HUES6 (cell line): ENCODE results near the gene NOXA1.

Experiments
- H3K27ac ChIP-seq: 2 replicates; pipeline ENCODE4 v1.7.0; 2013; ENCODE audit warnings: low read depth, mild to moderate bottlenecking, low read length, inconsistent platforms
- H3K27me3 ChIP-seq: 2 replicates; pipeline ENCODE4 v1.6.1; 2013; ENCODE audit warnings: low read length; ENCODE audit not compliant: control insufficient read depth, insufficient read depth
- H3K36me3 ChIP-seq: 2 replicates; pipeline ENCODE4 v1.6.1; 2013; ENCODE audit warnings: low read length; ENCODE audit not compliant: control insufficient read depth, insufficient read depth
- H3K4me1 ChIP-seq: 2 replicates; pipeline ENCODE4 v1.6.1; 2013; ENCODE audit warnings: low read length; ENCODE audit not compliant: control insufficient read depth, insufficient read depth
- H3K4me3 ChIP-seq: 2 replicates; pipeline ENCODE4 v1.5.1; 2013; ENCODE audit warnings: low read depth, low read length
- H3K9ac ChIP-seq: one replicate; pipeline ENCODE4 v1.6.1; 2013; ENCODE audit warnings: mild to moderate bottlenecking, low read length
- H3K9me3 ChIP-seq: 2 replicates; pipeline ENCODE4 v1.6.1; 2013; ENCODE audit warnings: low read depth, low read length; ENCODE audit not compliant: control insufficient read depth, insufficient read depth

Gene NOXA1

DNA sequence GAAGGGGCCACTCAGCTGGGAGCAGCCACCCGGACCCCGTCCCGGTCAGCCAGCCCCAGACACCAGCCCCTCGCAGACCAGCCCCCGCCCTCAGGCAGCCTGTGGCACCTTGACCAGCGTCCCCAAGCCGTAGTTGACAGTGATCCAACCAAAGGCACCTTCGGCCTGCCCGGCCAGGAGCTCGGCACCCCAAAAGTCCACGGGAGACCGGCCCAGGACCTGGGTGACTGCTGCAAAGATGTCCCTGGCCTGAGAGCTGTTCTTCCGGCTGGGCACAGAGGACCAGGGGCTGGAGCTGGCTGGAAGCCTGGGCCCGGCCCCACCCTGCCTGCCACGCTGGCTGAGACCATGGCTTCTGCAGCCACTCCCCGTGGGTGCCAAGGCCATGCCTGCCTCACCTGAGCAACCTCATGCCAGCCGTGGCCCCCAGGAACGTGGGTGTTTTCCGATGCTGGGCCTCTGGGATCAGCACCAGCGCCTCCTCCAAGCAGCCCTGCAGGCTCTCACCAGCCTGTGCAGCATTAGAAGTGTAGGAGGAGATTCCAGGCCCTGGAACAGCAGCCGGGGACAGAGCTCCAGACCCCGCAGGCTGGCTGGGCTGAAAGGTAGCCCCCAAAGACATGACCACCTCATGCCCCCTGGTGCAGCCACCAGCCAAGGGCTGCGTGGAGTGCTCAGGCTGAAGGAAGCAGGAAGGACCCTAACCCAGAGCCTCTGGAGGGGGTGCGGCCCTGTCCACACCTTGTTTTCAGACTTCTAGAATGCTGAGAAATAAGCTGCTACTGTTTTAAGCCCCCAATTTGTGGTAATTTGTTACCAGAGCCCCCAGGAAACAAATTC is 13.8 kb downstream of the NOXA1 start:
- no peaks in the 10 kb centered on the region for H3K9me3 ChIP-seq
- no peaks in the 10 kb centered on the region for H3K36me3 ChIP-seq
- no peaks in the 10 kb centered on the region for H3K4me1 ChIP-seq
- H3K4me3 ChIP-seq, result no peak overlapping the region
- H3K27me3 ChIP-seq, result peaks cover 2% of the 10 kb centered on the region; the same call in 1 of the 2 replicates
- H3K27ac ChIP-seq, result no peak overlapping the region
- H3K9ac ChIP-seq, result no peak overlapping the region

DNA sequence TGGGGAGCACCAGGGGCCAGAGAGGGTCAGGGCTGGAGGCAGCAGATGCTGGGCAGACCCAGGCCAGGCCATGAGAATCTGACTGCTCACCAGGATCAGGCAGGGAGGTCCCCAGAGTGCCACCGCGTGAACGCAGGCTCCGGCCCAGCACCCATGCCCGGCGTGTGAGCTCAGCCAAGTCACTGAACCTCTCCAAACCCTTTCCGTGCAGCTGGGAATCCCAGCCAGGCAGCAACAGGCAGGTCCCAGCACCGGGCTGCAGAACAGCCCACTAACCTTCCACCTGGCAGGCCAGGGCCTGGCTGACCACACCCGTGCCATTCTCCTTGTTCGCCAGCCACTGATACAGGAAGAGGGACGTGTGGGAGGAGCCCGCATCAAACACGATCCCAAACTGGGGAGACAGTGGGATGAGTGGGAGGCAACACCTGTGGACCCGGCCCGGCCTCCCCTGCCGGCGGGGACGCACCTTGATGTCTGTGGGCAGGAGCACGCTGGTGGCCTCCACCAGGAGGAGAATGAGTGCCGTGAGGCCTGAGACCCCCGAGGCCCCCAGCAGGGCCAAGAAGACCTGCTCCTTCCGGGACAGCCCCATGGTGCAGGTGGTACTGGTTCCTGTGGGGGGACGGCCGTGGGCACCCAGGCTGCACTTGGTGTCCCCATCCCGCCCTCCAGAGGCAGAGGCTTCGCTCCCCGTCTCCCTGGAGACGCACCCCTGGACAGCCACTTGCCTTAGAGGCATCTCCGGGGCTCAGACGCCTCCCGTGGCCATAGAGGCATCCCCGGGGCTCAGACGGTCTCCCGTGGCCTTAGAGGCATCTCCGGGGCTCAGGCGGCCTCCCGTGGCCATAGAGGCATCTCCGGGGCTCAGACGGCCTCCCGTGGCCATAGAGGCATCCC is 14.7 kb downstream of the NOXA1 start:
- no peak overlapping the region for H3K4me3 ChIP-seq
- H3K4me1 ChIP-seq, result no peaks in the 10 kb centered on the region
- H3K36me3 ChIP-seq, result no peaks in the 10 kb centered on the region
- no peak overlapping the region for H3K27ac ChIP-seq
- H3K27me3 ChIP-seq, result peaks cover 6% of the 10 kb centered on the region
- no peak overlapping the region for H3K9ac ChIP-seq
- no peaks in the 10 kb centered on the region for H3K9me3 ChIP-seq

DNA sequence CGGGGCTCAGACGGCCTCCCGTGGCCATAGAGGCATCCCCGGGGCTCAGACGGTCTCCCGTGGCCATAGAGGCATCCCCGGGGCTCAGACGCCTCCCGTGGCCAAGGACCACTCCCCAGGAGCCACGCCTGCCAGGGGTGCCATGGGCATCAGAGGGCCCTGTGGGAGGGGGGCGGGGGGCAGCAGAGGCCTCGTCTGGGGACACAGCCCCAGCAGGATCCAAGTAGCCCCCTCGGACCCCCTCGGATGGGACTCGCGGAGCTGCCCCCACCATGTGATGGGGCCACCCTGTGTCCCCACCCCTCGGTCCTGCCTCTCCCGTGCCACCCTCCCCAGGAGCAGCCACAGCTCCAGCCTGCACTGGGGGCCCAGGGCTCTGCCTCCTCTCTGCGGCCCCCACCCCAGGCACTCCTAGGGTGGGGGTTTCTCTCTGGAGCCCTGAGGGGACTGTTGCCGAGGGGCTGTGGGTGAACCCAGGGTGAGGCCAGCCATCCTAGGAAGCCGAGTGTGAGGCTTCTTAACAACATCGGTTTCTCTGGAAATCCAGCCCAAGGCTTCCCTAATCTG is 15.5 kb downstream of the NOXA1 start:
- H3K4me1 ChIP-seq, result no peaks in the 10 kb centered on the region
- H3K4me3 ChIP-seq, result no peak overlapping the region
- H3K36me3 ChIP-seq, result no peaks in the 10 kb centered on the region
- H3K9ac ChIP-seq, result no peak overlapping the region
- H3K27me3 ChIP-seq, result peaks cover 6% of the 10 kb centered on the region
- no peaks in the 10 kb centered on the region for H3K9me3 ChIP-seq
- no peak overlapping the region for H3K27ac ChIP-seq

DNA sequence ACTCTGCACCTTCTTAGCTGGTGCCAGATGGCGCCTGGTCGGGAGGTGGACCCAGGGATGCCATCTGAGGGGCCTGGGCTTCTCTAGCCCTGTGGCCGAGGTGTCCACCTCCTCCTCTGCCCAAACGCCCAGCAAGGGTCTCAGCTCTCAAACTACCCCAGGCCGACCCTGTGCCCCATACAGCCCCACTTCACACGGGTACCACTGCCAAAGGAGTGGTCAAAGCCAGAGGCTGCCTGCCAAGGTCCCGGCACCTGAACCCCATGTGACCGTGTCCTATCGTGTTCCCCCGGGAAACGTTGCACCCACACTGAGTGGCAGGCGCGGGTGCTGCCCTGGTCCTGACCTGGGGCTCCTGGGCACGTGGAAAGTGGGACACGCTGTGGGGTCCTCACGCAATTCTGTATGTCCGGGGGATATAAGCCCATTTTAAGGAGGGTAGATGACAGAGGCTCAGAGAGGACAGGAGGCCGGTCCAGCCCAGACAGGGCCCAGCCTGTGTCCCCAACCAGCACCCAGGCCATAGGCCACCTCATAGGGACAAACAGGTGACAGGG is 16.0 kb downstream of the NOXA1 start:
- Histone ChIP-seq H3K36me3 (no peaks in the 10 kb centered on the region), H3K27ac (no peak overlapping the region), H3K9ac (no peak overlapping the region)

DNA sequence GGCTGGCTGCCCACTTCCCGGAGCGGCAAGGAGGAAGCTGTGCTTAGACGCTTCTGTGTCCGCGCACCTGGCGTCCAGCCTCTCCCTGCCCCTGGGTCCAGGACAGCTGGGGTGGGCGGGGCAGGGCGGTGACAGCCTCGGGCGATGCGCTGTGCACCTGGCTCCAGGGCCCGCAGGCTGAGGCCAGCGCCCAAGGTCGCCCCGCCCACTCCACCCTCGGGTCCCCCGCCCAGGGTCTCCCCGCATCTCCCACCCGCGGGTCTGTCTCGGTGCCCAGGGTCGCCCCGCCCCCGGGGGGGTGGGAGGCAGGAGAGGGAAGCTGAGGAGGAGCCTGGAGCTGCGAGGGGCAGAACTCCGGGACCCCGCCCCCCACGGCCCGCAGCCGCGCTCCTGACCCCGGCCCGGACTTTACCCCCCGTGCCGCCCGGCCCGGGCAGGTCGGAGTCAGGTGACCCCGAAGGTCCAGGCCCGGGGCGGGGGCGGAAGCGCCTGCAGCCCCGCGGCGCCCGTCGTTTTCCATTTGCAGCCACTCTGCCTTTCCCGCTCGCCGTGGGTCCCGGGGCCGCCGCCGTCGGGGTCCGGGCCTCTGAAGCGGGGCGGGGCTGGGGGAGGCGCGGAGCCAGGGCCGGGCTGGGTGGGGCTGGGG is 18.2 kb downstream of the NOXA1 start, which contains the start of gene ENTPD8:
Gene ENTPD8 (minus strand): TSS at position 69 of the 646 bp plus-strand sequence. CDS start 3,072 bp downstream, outside the sequence.
- H3K4me3 ChIP-seq, result peak within 1 kb of the TSS; percentile 62
- H3K27ac ChIP-seq, result no peak within 1 kb of the TSS
- H3K4me1 ChIP-seq, result no peaks in the 10 kb centered on the region
- peaks cover 6% of the 10 kb centered on the region for H3K27me3 ChIP-seq
- no peaks in the 10 kb centered on the region for H3K9me3 ChIP-seq
- no peaks in the 10 kb centered on the region for H3K36me3 ChIP-seq
- no peak within 1 kb of the TSS for H3K9ac ChIP-seq

More for the DNA sequence above, 16.0 kb downstream of the NOXA1 start:
- Histone ChIP-seq H3K4me1 (no peaks in the 10 kb centered on the region), H3K9me3 (no peaks in the 10 kb centered on the region), H3K4me3 (no peak overlapping the region), H3K27me3 (peaks cover 6% of the 10 kb centered on the region)

DNA sequence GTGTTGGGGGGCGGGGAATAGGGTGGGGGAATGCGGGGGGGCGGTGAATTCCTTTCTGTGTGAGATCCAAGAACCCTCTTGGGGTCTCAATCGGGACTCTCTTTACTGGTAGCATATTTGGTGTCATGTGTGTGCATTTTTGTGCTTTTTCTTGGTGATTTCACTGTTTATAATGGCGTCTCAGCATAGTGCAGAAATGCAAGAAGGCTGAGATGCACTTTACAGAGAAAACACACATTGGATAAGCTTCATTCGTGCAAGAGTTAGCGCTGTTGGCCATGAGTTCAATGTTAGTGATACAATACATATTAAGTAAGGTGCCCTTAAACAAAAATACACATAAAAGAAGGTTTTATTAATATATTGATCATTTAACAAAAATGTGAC is 18.7 kb downstream of the NOXA1 start:
- H3K9ac ChIP-seq, result no peak overlapping the region
- no peaks in the 10 kb centered on the region for H3K4me1 ChIP-seq
- peaks cover 6% of the 10 kb centered on the region for H3K27me3 ChIP-seq
- no peaks in the 10 kb centered on the region for H3K36me3 ChIP-seq
- H3K27ac ChIP-seq, result no peak overlapping the region
- no peaks in the 10 kb centered on the region for H3K9me3 ChIP-seq
- peak overlapping the region; percentile 47 for H3K4me3 ChIP-seq

DNA sequence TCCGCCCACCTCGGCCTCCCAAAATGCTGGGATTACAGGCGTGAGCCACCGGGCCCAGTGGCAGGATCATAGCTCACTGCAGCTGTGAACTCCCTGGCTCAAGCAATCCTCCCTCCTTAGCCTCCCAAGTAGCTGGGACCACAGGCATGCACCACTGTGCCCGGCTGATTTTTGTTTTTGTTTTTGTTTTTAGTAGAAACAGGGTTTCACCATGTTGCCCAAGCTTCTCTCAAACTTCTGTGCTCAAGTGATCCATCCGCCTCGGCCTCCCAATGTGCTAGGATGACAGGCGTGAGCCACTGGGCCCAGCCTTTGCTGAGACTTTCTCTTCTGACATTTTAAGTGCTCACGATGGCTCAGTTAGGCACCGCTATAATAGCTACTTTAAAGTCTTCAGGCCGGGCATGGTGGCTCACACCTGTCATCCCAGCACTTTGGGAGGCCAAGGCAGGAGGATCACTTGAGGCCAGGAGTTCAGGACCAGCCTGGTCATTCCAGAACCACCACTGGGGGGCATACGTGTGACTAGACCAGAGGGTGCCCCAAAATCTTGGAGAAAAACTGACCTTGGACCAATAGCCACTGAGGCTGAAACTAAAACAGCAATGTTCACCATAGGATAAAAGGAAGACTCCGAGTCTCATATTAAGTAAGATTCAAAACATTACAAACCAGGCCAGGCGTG is 21.1 kb downstream of the NOXA1 start:
- H3K9ac ChIP-seq, result no peak overlapping the region
- no peak overlapping the region for H3K4me3 ChIP-seq
- H3K27me3 ChIP-seq, result peaks cover 6% of the 10 kb centered on the region
- no peaks in the 10 kb centered on the region for H3K4me1 ChIP-seq
- no peaks in the 10 kb centered on the region for H3K9me3 ChIP-seq
- H3K27ac ChIP-seq, result no peak overlapping the region
- H3K36me3 ChIP-seq, result peaks cover 7% of the 10 kb centered on the region

DNA sequence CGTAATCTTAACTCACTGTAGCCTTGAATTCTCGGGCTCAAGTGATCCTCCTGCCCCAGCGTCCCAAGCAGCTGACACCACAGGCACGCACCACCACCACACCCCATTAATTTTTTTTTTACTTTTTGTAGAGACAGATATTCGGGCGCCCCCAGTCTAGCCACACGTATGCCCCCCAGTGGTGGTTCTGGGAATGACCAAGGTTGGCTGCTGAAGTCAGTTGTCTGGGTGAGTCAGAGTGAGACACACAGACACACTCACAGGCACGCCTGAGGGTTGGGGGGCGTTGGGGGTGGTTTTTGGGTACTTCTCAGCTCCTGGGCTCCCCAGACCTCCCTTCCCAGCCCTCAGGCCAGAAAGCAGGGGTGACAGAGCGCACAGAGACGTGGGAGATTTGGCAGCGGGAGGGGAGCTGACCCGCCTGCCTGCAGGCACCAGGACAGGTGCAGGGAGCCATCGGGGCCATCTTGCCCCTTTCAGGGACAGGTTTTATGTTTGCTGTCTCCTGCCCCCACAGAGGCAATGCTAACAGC is 22.1 kb downstream of the NOXA1 start:
- Histone ChIP-seq H3K9me3 (no peaks in the 10 kb centered on the region), H3K4me3 (no peak overlapping the region), H3K4me1 (no peaks in the 10 kb centered on the region), H3K36me3 (peaks cover 16% of the 10 kb centered on the region), H3K27ac (no peak overlapping the region), H3K9ac (no peak overlapping the region), H3K27me3 (peaks cover 6% of the 10 kb centered on the region)

DNA sequence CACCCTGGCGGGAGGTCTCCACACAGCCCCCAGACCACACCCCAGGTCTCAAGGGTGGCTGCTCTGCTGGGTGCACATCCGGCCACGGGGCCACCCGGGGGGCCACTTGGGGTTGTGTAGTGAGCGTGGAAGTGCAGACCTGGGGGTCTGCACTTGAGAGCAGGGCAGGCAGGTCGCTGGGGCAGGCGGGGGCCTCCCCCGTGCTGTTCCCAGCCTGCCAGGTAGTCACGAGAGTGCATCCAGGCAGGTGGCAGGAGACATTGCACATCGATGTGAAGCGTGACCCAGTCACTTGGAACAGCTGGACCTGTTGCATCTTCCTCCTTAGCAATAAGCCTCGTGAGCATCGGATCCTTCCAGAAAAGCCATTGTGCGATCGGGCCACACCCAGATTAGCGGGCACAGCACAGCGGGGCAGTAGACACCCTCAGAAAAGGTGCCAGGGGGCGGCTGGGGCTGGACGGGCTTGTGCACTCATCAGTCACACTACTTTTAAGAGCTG is 22.8 kb downstream of the NOXA1 start:
- Histone ChIP-seq H3K9me3 (no peaks in the 10 kb centered on the region), H3K4me1 (no peaks in the 10 kb centered on the region), H3K36me3 (peaks cover 16% of the 10 kb centered on the region), H3K4me3 (no peak overlapping the region), H3K27me3 (peaks cover 6% of the 10 kb centered on the region), H3K9ac (no peak overlapping the region), H3K27ac (no peak overlapping the region)
